Natural killer cell (primary cell): Measurements from ENCODE around the gene ANXA1. TPM values are rescaled to one million over a fixed set of nuclear protein-coding genes. Genes with fewer than 3 reads are reported as not detected.

Source experiments
- ATAC-seq, 3 donors: fragments of 150-1000 bp in 2 of 3; fragments of 200-7000 bp in 1 of 3; cut with Tn5 transposase; 1 replicate in 1 of 3; 2 replicates in 2 of 3; pipeline ENCODE4 v1.10.0; 2021; ENCODE audit warnings: mild to moderate bottlenecking in 2 of 3, moderate library complexity in 2 of 3
- DNase-seq, 2 donors: peaks; one replicate each; pipeline versions ENCODE4 v3.0.0 to v3.0.0-alpha.2; 2013 to 2021; ENCODE audit warnings: mixed read lengths in 1 of 2
- H3K27ac ChIP-seq: one replicate; pipeline ENCODE4 v1.5.1; 2013; ENCODE audit warnings: mild to moderate bottlenecking, low read length
- H3K27me3 ChIP-seq: one replicate; pipeline ENCODE4 v1.6.1; 2013; ENCODE audit warnings: low read length; ENCODE audit not compliant: control insufficient read depth, insufficient read depth
- H3K36me3 ChIP-seq: one replicate; pipeline ENCODE4 v1.6.1; 2013; ENCODE audit warnings: low read length; ENCODE audit not compliant: control insufficient read depth, insufficient read depth
- H3K4me1 ChIP-seq: one replicate; pipeline ENCODE4 v1.6.1; 2013; ENCODE audit warnings: low read length; ENCODE audit not compliant: control insufficient read depth, insufficient read depth
- H3K4me3 ChIP-seq: one replicate; pipeline ENCODE4 v1.5.1; 2013; ENCODE audit warnings: low read length
- H3K9me3 ChIP-seq: one replicate; pipeline ENCODE4 v1.6.1; 2013; ENCODE audit warnings: low read length; ENCODE audit not compliant: control insufficient read depth, insufficient read depth
- H3K27ac Mint-ChIP-seq, 2 donors: one replicate each; pipeline ENCODE4 v1.8.0; 2022; ENCODE audit warnings: mild to moderate bottlenecking in 2 of 2, mixed read lengths in 2 of 2, moderate library complexity in 1 of 2
- H3K27me3 Mint-ChIP-seq, 2 donors: one replicate each; pipeline ENCODE4 v1.8.0; 2022; ENCODE audit warnings: low read depth in 2 of 2, mixed read lengths in 2 of 2
- H3K36me3 Mint-ChIP-seq: one replicate; pipeline ENCODE4 v1.8.0; 2022; ENCODE audit warnings: mixed read lengths
- H3K4me1 Mint-ChIP-seq, 2 donors: one replicate each; pipeline ENCODE4 v1.8.0; 2022; ENCODE audit warnings: mixed read lengths in 2 of 2
- H3K4me3 Mint-ChIP-seq: one replicate; pipeline ENCODE4 v1.8.0; 2022; ENCODE audit warnings: mild to moderate bottlenecking, moderate library complexity, mixed read lengths
- H3K9me3 Mint-ChIP-seq, 2 donors: one replicate each; pipeline ENCODE4 v1.8.0; 2022; ENCODE audit warnings: mixed read lengths in 2 of 2
- CTCF ChIP-seq: fragments of 200-600 bp; IDR thresholded peaks from one replicate; pipeline ENCODE4 v1.8.0; 2022; ENCODE audit warnings: antibody characterized with exemption
- whole genome bisulfite sequencing: methylation state at CpG from one replicate; pipeline ENCODE4 v1.1.7; 2013; ENCODE audit warnings: missing lambda C conversion rate; ENCODE audit not compliant: insufficient coverage; 5-methylcytosine and 5-hydroxymethylcytosine counted together
- intact Hi-C: fragments of 100-400 bp; cut with micrococcal nuclease; formaldehyde crosslinking; loops from one replicate; pipeline ENCODE4 v1.14.2; 2022
- total RNA-seq, 4 donors: library from RNA; stranded (reverse); fragments of 120-200 nt in 1 of 4; gene quantifications; one replicate each; pipeline versions ENCODE4 v1.2.3 to v1.2.4, GENCODE V29; 2013 to 2022

Gene ANXA1
- total RNA-seq, 3 donors from 2014 or later (not counting 1 experiment from before 2014, with no cell fraction given) = 362 to 1,065 (median 419) TPM

GRCh38 chr9:73125651-73126050 is 26.0 kb upstream of the ANXA1 start:
- intact Hi-C loops = no loop called here
- H3K36me3 Mint-ChIP-seq = no peaks in the 10 kb centered on the region
- H3K27ac ChIP-seq = no peak overlapping the region
- ATAC-seq (no peak), DNase-seq (no peak)
- H3K9me3 Mint-ChIP-seq = no peaks in the 10 kb centered on the region
- H3K36me3 ChIP-seq = no peaks in the 10 kb centered on the region
- H3K9me3 ChIP-seq = no peaks in the 10 kb centered on the region
- TF ChIP-seq CTCF = no peak
- no peak overlapping the region for H3K4me3 ChIP-seq
- WGBS = no CpG with 5 or more reads among the region's 1 CpG
- no peak overlapping the region for H3K4me3 Mint-ChIP-seq
- H3K4me1 Mint-ChIP-seq = no peaks in the 10 kb centered on the region
- no peaks in the 10 kb centered on the region for H3K27me3 ChIP-seq
- no peaks in the 10 kb centered on the region for H3K4me1 ChIP-seq
- peaks cover 0 to under 1% of the 10 kb centered on the region in 2 donors for H3K27me3 Mint-ChIP-seq
- no peak overlapping the region for H3K27ac Mint-ChIP-seq

GRCh38 chr9:73129941-73130685 is 21.6 kb upstream of the ANXA1 start:
- DNase-seq (no peak), ATAC-seq (no peak)
- Mint-ChIP-seq H3K4me1 (peaks cover 6 to 10% of the 10 kb centered on the region in 2 donors), H3K9me3 (no peaks in the 10 kb centered on the region), H3K36me3 (no peaks in the 10 kb centered on the region), H3K27me3 (no peaks in the 10 kb centered on the region), H3K27ac (peak overlapping the region; percentile 52 to 86), H3K4me3 (no peak overlapping the region)
- no peak for TF ChIP-seq CTCF
- intact Hi-C loops = loop anchor here (5.0 kb wide), 2 partner anchors 37 to 768 kb away; no protein-coding TSS in a partner anchor
- no peaks in the 10 kb centered on the region for H3K4me1 ChIP-seq
- no peaks in the 10 kb centered on the region for H3K27me3 ChIP-seq
- no peak overlapping the region for H3K4me3 ChIP-seq
- whole genome bisulfite sequencing = 91% methylated on average over 6 of the region's 6 CpGs
- H3K36me3 ChIP-seq = no peaks in the 10 kb centered on the region
- no peaks in the 10 kb centered on the region for H3K9me3 ChIP-seq
- no peak overlapping the region for H3K27ac ChIP-seq

- H3K4me3 ChIP-seq = no peak overlapping the region
- no peaks in the 10 kb centered on the region for H3K9me3 ChIP-seq
- no peaks in the 10 kb centered on the region for H3K27me3 Mint-ChIP-seq
- H3K27me3 ChIP-seq = no peaks in the 10 kb centered on the region
- no CpG with 5 or more reads among the region's 4 CpGs for WGBS
- H3K9me3 Mint-ChIP-seq = no peaks in the 10 kb centered on the region
- no peak for ATAC-seq
- DNase-seq = peak in 1 of 2 donors; percentile 25
- intact Hi-C loops = loop anchor here (5.0 kb wide), 2 partner anchors 36 to 769 kb away; no protein-coding TSS in a partner anchor
- peak overlapping the region; percentile 94 for H3K27ac ChIP-seq
- TF ChIP-seq CTCF = no peak
- H3K27ac Mint-ChIP-seq = peak overlapping the region; percentile 86 to 92
- no peaks in the 10 kb centered on the region for H3K36me3 Mint-ChIP-seq
- peak overlapping the region; percentile 91 for H3K4me3 Mint-ChIP-seq
- no peaks in the 10 kb centered on the region for H3K36me3 ChIP-seq
- peaks cover 6 to 10% of the 10 kb centered on the region in 2 donors for H3K4me1 Mint-ChIP-seq
- H3K4me1 ChIP-seq = no peaks in the 10 kb centered on the region
These were observed 20.2 kb upstream of the ANXA1 start for GRCh38 chr9:73131461-73131860.
